RWPE1 (cell line): ENCODE data around the gene SH3GL1.

ENCODE experiments used
- CTCF ChIA-PET: fragments of 350-600 bp; sonication (Branson Sonifier 250); formaldehyde crosslinking; extraction: SDS; loops from one replicate; lab custom pipeline; 2021; lab: Yijun Ruan, JAX
- POLR2A ChIA-PET: fragments of 400-600 bp; formaldehyde crosslinking; extraction: SDS; loops from one replicate; lab custom pipeline; 2020; ENCODE audit warnings: antibody characterized with exemption; ENCODE audit not compliant: low non-redundant PET; lab: Yijun Ruan, JAX
- DNase-seq: peaks from one replicate; pipeline ENCODE4 v3.0.0; 2012; ENCODE audit warnings: low spot score
- H3K27ac ChIP-seq: fragments of 450-650 bp; 2 replicates; pipeline ENCODE4 v1.5.1; 2017
- CTCF ChIP-seq: fragments of 450-650 bp; conservative IDR thresholded peaks from 2 replicates; pipeline ENCODE4 v1.5.1; 2017; ENCODE audit warnings: low read depth, mild to moderate bottlenecking

Gene SH3GL1

GRCh38 chr19:4372165-4373012 is 28.0 kb downstream of the SH3GL1 start:
- no peak for TF ChIP-seq CTCF
- ChIA-PET CTCF (interaction anchor here (0.6 kb wide), 1 partner anchor 29 kb away, joined by 6 read pairs; no protein-coding TSS in a partner anchor), POLR2A (no interaction called here)
- no peak for DNase-seq
- peak overlapping the region; percentile 99 for H3K27ac ChIP-seq

GRCh38 chr19:4371247-4372164 is 28.8 kb downstream of the SH3GL1 start:
- ChIA-PET POLR2A (no interaction called here), CTCF (interaction anchor here (0.5 to 2.2 kb wide), 3 partner anchors 19 to 397 kb away, joined by 3 to 9 read pairs (median 4); partner anchors contain the start of gene SH3GL1)
- H3K27ac ChIP-seq: peak overlapping the region; percentile 99
- TF ChIP-seq CTCF: no peak
- no peak for DNase-seq

- no peak for DNase-seq
- peak overlapping the region; percentile 99 for H3K27ac ChIP-seq
- no peak for TF ChIP-seq CTCF
- ChIA-PET POLR2A (interaction anchor here (0.7 kb wide), 1 partner anchor 30 kb away, joined by 3 read pairs; the partner anchor contains the start of gene SH3GL1), CTCF (interaction anchor here (0.5 to 2.2 kb wide), 15 partner anchors 9 to 396 kb away, joined by 3 to 9 read pairs (median 3); partner anchors contain the start of gene SH3GL1)
Observed at GRCh38 chr19:4370418-4371041, 29.8 kb downstream of the SH3GL1 start.

- ChIA-PET CTCF (interaction anchor here (0.6 to 2.2 kb wide), 13 partner anchors 9 to 103 kb away, joined by 3 to 9 read pairs (median 3); partner anchors contain the start of gene SH3GL1), POLR2A (interaction anchor here (0.7 kb wide), 1 partner anchor 31 kb away, joined by 3 read pairs; the partner anchor contains the start of gene SH3GL1)
- DNase-seq: peak; percentile 43
- H3K27ac ChIP-seq: peak overlapping the region; percentile 99
- TF ChIP-seq CTCF: peak; percentile 77
Observed at GRCh38 chr19:4369888-4370260, 30.5 kb downstream of the SH3GL1 start.

GRCh38 chr19:4369109-4369887 is 31.0 kb downstream of the SH3GL1 start:
- DNase-seq: peak; percentile 65
- POLR2A ChIA-PET: no interaction called here
- TF ChIP-seq CTCF: no peak
- peak overlapping the region; percentile 99 for H3K27ac ChIP-seq
- CTCF ChIA-PET: interaction anchor here (0.8 to 2.2 kb wide), 7 partner anchors 10 to 102 kb away, joined by 3 to 9 read pairs (median 3); partner anchors contain the start of gene SH3GL1
